Measurements from ENCODE around the gene CDK10. TPM values are rescaled to one million over a fixed set of nuclear protein-coding genes. Genes with fewer than 3 reads are reported as not detected.

Gene CDK10
- polyA plus RNA-seq, 1 donor from 2014 or later: 126 TPM

DNA sequence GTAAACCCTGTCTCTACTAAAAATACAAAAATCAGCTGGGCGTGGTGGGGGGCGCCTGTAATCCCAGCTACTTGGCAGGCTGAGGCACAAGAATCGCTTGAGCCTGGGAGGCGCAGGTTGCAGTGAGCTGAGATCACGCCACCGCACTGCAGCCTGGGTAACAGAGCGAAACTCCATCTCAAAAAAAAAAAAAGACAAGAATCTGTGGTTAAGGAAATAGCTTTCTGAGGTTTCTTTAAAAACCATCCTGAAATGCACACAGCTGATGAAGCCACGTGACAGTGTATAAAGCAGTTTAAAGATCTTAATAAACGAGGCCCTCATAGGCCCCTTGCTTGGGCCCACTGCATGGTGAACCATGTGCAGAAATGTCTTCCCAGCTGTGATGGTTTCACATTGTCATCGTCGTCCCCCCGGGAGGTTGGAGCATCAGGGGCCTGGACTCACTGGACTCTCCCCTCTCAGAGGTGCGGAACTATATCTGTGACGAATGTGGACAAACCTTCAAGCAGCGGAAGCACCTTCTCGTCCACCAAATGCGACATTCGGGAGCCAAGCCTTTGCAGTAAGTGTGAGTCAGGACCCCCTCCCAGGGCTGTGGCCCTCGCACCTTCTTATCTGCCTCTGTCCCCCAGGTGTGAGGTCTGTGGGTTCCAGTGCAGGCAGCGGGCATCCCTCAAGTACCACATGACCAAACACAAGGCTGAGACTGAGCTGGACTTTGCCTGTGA, 51.0 kb downstream of the CDK10 start:
- H3K27me3 ChIP-seq (ENCODE audit: insufficient read depth, low read depth, low read length): no peaks in the 10 kb centered on the region
- H3K4me3 ChIP-seq (ENCODE audit: low read length): no peak overlapping the region
- H3K9me2 ChIP-seq (ENCODE audit: insufficient read depth, low read length): no peaks in the 10 kb centered on the region
- no peaks in the 10 kb centered on the region for H4K20me1 ChIP-seq (ENCODE audit: insufficient read depth)
- TF ChIP-seq MXI1 (conservative IDR thresholded peaks at IDR 0.05; ENCODE audit: poor library complexity, severe bottlenecking) (no peak), RAD21 (conservative IDR thresholded peaks at IDR 0.05) (no peak), EZH2 (IDR thresholded peaks at IDR 0.05; ENCODE audit: borderline replicate concordance, insufficient read depth, low read length, poor library complexity, severe bottlenecking) (no peak), POLR2AphosphoS5 (IDR thresholded peaks at IDR 0.05) (no peak), EP300 (conservative IDR thresholded peaks at IDR 0.05; ENCODE audit: poor library complexity, severe bottlenecking) (no peak), TAF1 (IDR thresholded peaks at IDR 0.05; ENCODE audit: low read depth) (no peak), SMC3 (conservative IDR thresholded peaks at IDR 0.05; ENCODE audit: poor library complexity) (no peak)
- TF ChIP-seq, protein P1, sequence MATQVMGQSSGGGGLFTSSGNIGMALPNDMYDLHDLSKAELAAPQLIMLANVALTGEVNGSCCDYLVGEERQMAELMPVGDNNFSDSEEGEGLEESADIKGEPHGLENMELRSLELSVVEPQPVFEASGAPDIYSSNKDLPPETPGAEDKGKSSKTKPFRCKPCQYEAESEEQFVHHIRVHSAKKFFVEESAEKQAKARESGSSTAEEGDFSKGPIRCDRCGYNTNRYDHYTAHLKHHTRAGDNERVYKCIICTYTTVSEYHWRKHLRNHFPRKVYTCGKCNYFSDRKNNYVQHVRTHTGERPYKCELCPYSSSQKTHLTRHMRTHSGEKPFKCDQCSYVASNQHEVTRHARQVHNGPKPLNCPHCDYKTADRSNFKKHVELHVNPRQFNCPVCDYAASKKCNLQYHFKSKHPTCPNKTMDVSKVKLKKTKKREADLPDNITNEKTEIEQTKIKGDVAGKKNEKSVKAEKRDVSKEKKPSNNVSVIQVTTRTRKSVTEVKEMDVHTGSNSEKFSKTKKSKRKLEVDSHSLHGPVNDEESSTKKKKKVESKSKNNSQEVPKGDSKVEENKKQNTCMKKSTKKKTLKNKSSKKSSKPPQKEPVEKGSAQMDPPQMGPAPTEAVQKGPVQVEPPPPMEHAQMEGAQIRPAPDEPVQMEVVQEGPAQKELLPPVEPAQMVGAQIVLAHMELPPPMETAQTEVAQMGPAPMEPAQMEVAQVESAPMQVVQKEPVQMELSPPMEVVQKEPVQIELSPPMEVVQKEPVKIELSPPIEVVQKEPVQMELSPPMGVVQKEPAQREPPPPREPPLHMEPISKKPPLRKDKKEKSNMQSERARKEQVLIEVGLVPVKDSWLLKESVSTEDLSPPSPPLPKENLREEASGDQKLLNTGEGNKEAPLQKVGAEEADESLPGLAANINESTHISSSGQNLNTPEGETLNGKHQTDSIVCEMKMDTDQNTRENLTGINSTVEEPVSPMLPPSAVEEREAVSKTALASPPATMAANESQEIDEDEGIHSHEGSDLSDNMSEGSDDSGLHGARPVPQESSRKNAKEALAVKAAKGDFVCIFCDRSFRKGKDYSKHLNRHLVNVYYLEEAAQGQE (IDR thresholded peaks at IDR 0.05; ENCODE audit: borderline replicate concordance): no peak
- TF ChIP-seq, protein P2, sequence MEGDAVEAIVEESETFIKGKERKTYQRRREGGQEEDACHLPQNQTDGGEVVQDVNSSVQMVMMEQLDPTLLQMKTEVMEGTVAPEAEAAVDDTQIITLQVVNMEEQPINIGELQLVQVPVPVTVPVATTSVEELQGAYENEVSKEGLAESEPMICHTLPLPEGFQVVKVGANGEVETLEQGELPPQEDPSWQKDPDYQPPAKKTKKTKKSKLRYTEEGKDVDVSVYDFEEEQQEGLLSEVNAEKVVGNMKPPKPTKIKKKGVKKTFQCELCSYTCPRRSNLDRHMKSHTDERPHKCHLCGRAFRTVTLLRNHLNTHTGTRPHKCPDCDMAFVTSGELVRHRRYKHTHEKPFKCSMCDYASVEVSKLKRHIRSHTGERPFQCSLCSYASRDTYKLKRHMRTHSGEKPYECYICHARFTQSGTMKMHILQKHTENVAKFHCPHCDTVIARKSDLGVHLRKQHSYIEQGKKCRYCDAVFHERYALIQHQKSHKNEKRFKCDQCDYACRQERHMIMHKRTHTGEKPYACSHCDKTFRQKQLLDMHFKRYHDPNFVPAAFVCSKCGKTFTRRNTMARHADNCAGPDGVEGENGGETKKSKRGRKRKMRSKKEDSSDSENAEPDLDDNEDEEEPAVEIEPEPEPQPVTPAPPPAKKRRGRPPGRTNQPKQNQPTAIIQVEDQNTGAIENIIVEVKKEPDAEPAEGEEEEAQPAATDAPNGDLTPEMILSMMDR (IDR thresholded peaks at IDR 0.05; ENCODE audit: poor library complexity, severe bottlenecking): no peak
- H3K9ac ChIP-seq (ENCODE audit: low read length): no peak overlapping the region
- H3K4me2 ChIP-seq (ENCODE audit: low read length): no peak overlapping the region
- H3F3A ChIP-seq (ENCODE audit: insufficient read depth, low read length, poor library complexity, severe bottlenecking): no peaks in the 10 kb centered on the region
- H2AFZ ChIP-seq (ENCODE audit: low read depth, low read length): no peak overlapping the region
- no peaks in the 10 kb centered on the region for H3K36me3 ChIP-seq (ENCODE audit: insufficient read depth, low read length)
- H3K27ac ChIP-seq (ENCODE audit: low read length): no peak overlapping the region
- no peaks in the 10 kb centered on the region for H3K9me3 ChIP-seq (ENCODE audit: low read length)
- H3K79me2 ChIP-seq (replicated peaks; ENCODE audit: insufficient read depth, low read length): no peaks in the 10 kb centered on the region

DNA sequence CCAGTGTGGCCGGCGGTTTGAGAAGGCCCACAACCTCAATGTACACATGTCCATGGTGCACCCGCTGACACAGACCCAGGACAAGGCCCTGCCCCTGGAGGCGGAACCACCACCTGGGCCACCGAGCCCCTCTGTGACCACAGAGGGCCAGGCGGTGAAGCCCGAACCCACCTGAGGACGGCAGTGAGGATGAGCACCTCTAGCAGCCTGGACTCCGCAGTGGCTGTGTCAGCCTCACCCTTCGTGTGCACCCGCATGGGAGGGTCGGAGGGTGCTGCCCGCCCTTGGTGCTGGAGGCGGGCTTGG, 51.5 kb downstream of the CDK10 start:
- Histone ChIP-seq H3K4me3 (ENCODE audit: low read length) (no peak overlapping the region), H3F3A (ENCODE audit: insufficient read depth, low read length, poor library complexity, severe bottlenecking) (no peaks in the 10 kb centered on the region), H3K79me2 (replicated peaks; ENCODE audit: insufficient read depth, low read length) (no peaks in the 10 kb centered on the region), H3K4me2 (ENCODE audit: low read length) (no peak overlapping the region), H3K27me3 (ENCODE audit: insufficient read depth, low read depth, low read length) (no peaks in the 10 kb centered on the region), H3K9me3 (ENCODE audit: low read length) (no peaks in the 10 kb centered on the region), H3K36me3 (ENCODE audit: insufficient read depth, low read length) (no peaks in the 10 kb centered on the region), H2AFZ (ENCODE audit: low read depth, low read length) (no peak overlapping the region), H3K9ac (ENCODE audit: low read length) (no peak overlapping the region), H3K27ac (ENCODE audit: low read length) (no peak overlapping the region), H4K20me1 (ENCODE audit: insufficient read depth) (no peaks in the 10 kb centered on the region), H3K9me2 (ENCODE audit: insufficient read depth, low read length) (no peaks in the 10 kb centered on the region)
- no peak for TF ChIP-seq EZH2 (IDR thresholded peaks at IDR 0.05; ENCODE audit: borderline replicate concordance, insufficient read depth, low read length, poor library complexity, severe bottlenecking)
- no peak for TF ChIP-seq EP300 (conservative IDR thresholded peaks at IDR 0.05; ENCODE audit: poor library complexity, severe bottlenecking)
- TF ChIP-seq RAD21 (conservative IDR thresholded peaks at IDR 0.05): no peak
- TF ChIP-seq TAF1 (IDR thresholded peaks at IDR 0.05; ENCODE audit: low read depth): no peak
- no peak for TF ChIP-seq POLR2AphosphoS5 (IDR thresholded peaks at IDR 0.05)
- TF ChIP-seq, protein P2 (IDR thresholded peaks at IDR 0.05; ENCODE audit: poor library complexity, severe bottlenecking): no peak

Measured in neural cell (in vitro differentiated cells).